ENCODE measurements around the gene BSN.

Gene BSN

DNA sequence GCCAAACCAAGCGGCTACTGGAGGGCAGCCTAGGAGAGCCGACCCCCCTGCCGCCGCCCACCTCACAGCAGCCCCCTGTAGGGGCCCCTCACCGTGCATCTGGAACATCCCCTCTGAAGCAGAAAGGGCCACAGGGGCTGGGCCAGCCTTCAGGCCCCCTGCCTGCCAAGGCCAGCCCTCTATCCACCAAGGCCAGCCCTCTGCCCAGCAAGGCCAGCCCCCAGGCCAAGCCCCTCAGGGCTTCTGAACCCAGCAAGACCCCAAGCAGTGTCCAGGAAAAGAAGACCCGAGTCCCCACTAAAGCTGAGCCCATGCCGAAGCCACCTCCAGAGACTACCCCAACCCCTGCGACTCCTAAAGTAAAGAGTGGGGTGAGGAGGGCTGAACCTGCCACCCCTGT is 96.4 kb downstream of the BSN start:
- Histone ChIP-seq H3K27me3 (ENCODE audit: control insufficient read depth in 2 of 2, insufficient read depth in 2 of 2, low read length in 2 of 2) (no peaks in the 10 kb centered on the region), H3K9ac (ENCODE audit: low read depth in 1 of 2, low read length in 2 of 2) (no peak overlapping the region), H3K9me3 (ENCODE audit: control insufficient read depth in 2 of 2, low read length in 2 of 2) (no peaks in the 10 kb centered on the region), H3K36me3 (ENCODE audit: control insufficient read depth in 2 of 2, insufficient read depth in 2 of 2, low read length in 2 of 2) (no peaks in the 10 kb centered on the region), H3K4me1 (ENCODE audit: control insufficient read depth in 2 of 2, insufficient read depth in 2 of 2, low read length in 2 of 2) (no peaks in the 10 kb centered on the region), H3K4me3 (ENCODE audit: low read length in 2 of 2) (no peak overlapping the region), H3K27ac (ENCODE audit: low read depth in 2 of 2, low read length in 2 of 2) (no peak overlapping the region)

DNA sequence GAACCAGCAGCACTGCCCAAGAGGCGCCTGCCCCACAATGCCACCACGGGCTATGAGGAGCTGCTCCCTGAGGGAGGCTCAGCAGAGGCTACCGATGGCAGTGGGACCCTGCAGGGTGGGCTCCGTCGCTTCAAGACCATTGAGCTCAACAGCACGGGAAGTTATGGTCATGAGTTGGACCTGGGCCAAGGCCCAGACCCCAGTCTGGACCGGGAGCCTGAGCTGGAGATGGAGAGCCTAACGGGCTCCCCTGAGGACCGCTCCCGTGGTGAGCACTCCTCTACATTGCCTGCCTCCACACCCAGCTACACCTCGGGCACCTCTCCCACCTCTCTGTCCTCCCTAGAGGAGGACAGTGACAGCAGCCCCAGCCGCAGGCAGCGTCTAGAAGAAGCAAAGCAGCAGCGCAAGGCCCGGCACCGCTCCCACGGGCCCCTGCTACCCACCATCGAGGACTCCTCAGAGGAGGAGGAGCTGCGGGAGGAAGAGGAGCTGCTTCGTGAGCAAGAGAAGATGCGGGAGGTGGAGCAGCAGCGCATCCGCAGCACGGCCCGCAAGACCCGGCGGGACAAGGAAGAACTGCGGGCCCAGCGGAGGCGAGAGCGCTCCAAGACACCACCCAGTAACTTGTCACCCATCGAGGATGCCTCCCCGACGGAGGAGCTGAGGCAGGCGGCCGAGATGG is 98.1 kb downstream of the BSN start:
- Histone ChIP-seq H3K9ac (ENCODE audit: low read depth in 1 of 2, low read length in 2 of 2) (no peak overlapping the region), H3K27me3 (ENCODE audit: control insufficient read depth in 2 of 2, insufficient read depth in 2 of 2, low read length in 2 of 2) (no peaks in the 10 kb centered on the region), H3K4me3 (ENCODE audit: low read length in 2 of 2) (no peak overlapping the region), H3K36me3 (ENCODE audit: control insufficient read depth in 2 of 2, insufficient read depth in 2 of 2, low read length in 2 of 2) (no peaks in the 10 kb centered on the region), H3K9me3 (ENCODE audit: control insufficient read depth in 2 of 2, low read length in 2 of 2) (no peaks in the 10 kb centered on the region), H3K27ac (ENCODE audit: low read depth in 2 of 2, low read length in 2 of 2) (no peak overlapping the region), H3K4me1 (ENCODE audit: control insufficient read depth in 2 of 2, insufficient read depth in 2 of 2, low read length in 2 of 2) (no peaks in the 10 kb centered on the region)

DNA sequence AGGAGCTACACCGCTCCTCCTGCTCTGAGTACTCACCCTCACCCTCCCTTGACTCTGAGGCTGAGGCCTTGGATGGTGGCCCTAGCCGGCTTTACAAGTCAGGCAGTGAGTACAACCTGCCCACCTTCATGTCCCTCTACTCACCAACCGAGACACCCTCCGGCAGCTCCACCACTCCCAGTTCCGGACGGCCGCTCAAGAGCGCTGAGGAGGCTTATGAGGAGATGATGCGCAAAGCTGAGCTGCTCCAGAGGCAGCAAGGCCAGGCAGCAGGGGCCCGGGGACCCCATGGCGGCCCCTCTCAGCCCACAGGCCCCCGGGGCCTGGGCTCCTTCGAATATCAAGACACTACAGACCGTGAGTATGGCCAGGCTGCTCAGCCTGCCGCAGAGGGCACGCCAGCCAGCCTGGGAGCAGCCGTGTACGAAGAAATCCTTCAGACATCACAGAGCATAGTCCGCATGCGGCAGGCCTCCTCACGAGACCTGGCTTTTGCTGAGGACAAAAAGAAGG is 98.7 kb downstream of the BSN start:
- H3K4me1 ChIP-seq (ENCODE audit: control insufficient read depth in 2 of 2, insufficient read depth in 2 of 2, low read length in 2 of 2) = no peaks in the 10 kb centered on the region
- H3K9me3 ChIP-seq (ENCODE audit: control insufficient read depth in 2 of 2, low read length in 2 of 2) = no peaks in the 10 kb centered on the region
- no peaks in the 10 kb centered on the region for H3K36me3 ChIP-seq (ENCODE audit: control insufficient read depth in 2 of 2, insufficient read depth in 2 of 2, low read length in 2 of 2)
- H3K9ac ChIP-seq (ENCODE audit: low read depth in 1 of 2, low read length in 2 of 2) = no peak overlapping the region
- no peak overlapping the region for H3K27ac ChIP-seq (ENCODE audit: low read depth in 2 of 2, low read length in 2 of 2)
- H3K4me3 ChIP-seq (ENCODE audit: low read length in 2 of 2) = no peak overlapping the region
- no peaks in the 10 kb centered on the region for H3K27me3 ChIP-seq (ENCODE audit: control insufficient read depth in 2 of 2, insufficient read depth in 2 of 2, low read length in 2 of 2)

- no peak overlapping the region for H3K27ac ChIP-seq (ENCODE audit: low read depth in 2 of 2, low read length in 2 of 2)
- no peaks in the 10 kb centered on the region for H3K9me3 ChIP-seq (ENCODE audit: control insufficient read depth in 2 of 2, low read length in 2 of 2)
- H3K36me3 ChIP-seq (ENCODE audit: control insufficient read depth in 2 of 2, insufficient read depth in 2 of 2, low read length in 2 of 2) = no peaks in the 10 kb centered on the region
- no peak overlapping the region for H3K4me3 ChIP-seq (ENCODE audit: low read length in 2 of 2)
- no peaks in the 10 kb centered on the region for H3K27me3 ChIP-seq (ENCODE audit: control insufficient read depth in 2 of 2, insufficient read depth in 2 of 2, low read length in 2 of 2)
- H3K4me1 ChIP-seq (ENCODE audit: control insufficient read depth in 2 of 2, insufficient read depth in 2 of 2, low read length in 2 of 2) = no peaks in the 10 kb centered on the region
- no peak overlapping the region for H3K9ac ChIP-seq (ENCODE audit: low read depth in 1 of 2, low read length in 2 of 2)
Measured at GRCh38 chr3:49653621-49654020, 99.3 kb downstream of the BSN start.

- Histone ChIP-seq H3K27ac (ENCODE audit: low read depth in 2 of 2, low read length in 2 of 2) (no peak overlapping the region), H3K4me3 (ENCODE audit: low read length in 2 of 2) (no peak overlapping the region), H3K36me3 (ENCODE audit: control insufficient read depth in 2 of 2, insufficient read depth in 2 of 2, low read length in 2 of 2) (no peaks in the 10 kb centered on the region), H3K9ac (ENCODE audit: low read depth in 1 of 2, low read length in 2 of 2) (no peak overlapping the region), H3K27me3 (ENCODE audit: control insufficient read depth in 2 of 2, insufficient read depth in 2 of 2, low read length in 2 of 2) (no peaks in the 10 kb centered on the region), H3K4me1 (ENCODE audit: control insufficient read depth in 2 of 2, insufficient read depth in 2 of 2, low read length in 2 of 2) (no peaks in the 10 kb centered on the region), H3K9me3 (ENCODE audit: control insufficient read depth in 2 of 2, low read length in 2 of 2) (no peaks in the 10 kb centered on the region)
Measured at GRCh38 chr3:49654176-49654825, 100.0 kb downstream of the BSN start.

DNA sequence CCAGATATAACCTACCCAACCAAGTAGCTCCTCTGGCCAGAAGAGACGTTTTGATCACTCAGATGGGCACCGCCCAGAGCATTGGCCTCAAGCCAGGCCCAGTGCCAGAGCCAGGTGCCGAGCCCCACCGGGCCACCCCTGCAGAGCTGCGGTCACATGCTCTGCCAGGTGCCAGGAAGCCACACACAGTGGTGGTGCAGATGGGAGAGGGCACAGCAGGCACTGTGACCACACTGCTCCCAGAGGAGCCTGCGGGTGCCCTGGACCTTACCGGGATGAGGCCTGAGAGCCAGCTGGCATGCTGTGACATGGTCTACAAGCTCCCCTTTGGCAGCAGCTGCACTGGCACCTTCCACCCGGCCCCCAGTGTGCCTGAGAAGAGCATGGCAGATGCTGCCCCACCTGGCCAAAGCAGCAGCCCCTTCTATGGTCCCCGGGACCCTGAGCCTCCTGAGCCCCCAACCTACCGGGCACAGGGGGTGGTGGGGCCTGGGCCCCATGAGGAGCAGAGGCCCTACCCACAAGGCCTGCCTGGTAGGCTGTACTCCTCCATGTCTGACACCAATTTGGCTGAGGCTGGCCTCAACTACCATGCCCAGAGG is 100.8 kb downstream of the BSN start:
- Histone ChIP-seq H3K36me3 (ENCODE audit: control insufficient read depth in 2 of 2, insufficient read depth in 2 of 2, low read length in 2 of 2) (no peaks in the 10 kb centered on the region), H3K4me1 (ENCODE audit: control insufficient read depth in 2 of 2, insufficient read depth in 2 of 2, low read length in 2 of 2) (no peaks in the 10 kb centered on the region), H3K27ac (ENCODE audit: low read depth in 2 of 2, low read length in 2 of 2) (no peak overlapping the region), H3K9ac (ENCODE audit: low read depth in 1 of 2, low read length in 2 of 2) (no peak overlapping the region), H3K4me3 (ENCODE audit: low read length in 2 of 2) (no peak overlapping the region), H3K27me3 (ENCODE audit: control insufficient read depth in 2 of 2, insufficient read depth in 2 of 2, low read length in 2 of 2) (no peaks in the 10 kb centered on the region), H3K9me3 (ENCODE audit: control insufficient read depth in 2 of 2, low read length in 2 of 2) (no peaks in the 10 kb centered on the region)

- Histone ChIP-seq H3K4me1 (ENCODE audit: control insufficient read depth in 2 of 2, insufficient read depth in 2 of 2, low read length in 2 of 2) (no peaks in the 10 kb centered on the region), H3K4me3 (ENCODE audit: low read length in 2 of 2) (no peak overlapping the region), H3K9ac (ENCODE audit: low read depth in 1 of 2, low read length in 2 of 2) (no peak overlapping the region), H3K9me3 (ENCODE audit: control insufficient read depth in 2 of 2, low read length in 2 of 2) (no peaks in the 10 kb centered on the region), H3K27me3 (ENCODE audit: control insufficient read depth in 2 of 2, insufficient read depth in 2 of 2, low read length in 2 of 2) (no peaks in the 10 kb centered on the region), H3K36me3 (ENCODE audit: control insufficient read depth in 2 of 2, insufficient read depth in 2 of 2, low read length in 2 of 2) (no peaks in the 10 kb centered on the region), H3K27ac (ENCODE audit: low read depth in 2 of 2, low read length in 2 of 2) (no peak overlapping the region)
Measured at GRCh38 chr3:49655731-49656285, 101.5 kb downstream of the BSN start.

DNA sequence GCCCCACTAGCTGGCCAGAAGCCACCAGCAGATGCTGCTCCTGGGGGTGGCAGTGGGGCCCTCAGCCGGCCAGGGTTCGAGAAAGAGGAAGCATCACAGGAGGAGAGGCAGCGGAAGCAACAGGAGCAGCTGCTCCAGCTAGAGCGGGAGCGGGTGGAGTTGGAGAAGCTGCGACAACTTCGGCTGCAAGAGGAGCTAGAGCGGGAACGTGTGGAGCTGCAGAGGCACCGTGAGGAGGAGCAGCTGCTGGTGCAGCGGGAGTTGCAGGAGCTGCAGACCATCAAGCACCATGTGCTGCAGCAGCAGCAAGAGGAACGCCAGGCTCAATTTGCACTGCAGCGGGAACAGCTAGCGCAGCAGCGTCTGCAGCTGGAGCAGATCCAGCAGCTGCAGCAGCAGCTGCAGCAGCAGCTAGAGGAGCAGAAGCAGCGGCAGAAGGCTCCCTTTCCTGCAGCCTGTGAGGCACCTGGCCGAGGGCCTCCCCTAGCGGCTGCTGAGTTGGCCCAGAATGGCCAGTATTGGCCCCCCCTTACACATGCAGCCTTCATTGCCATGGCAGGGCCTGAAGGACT is 102.3 kb downstream of the BSN start:
- Histone ChIP-seq H3K4me3 (ENCODE audit: low read length in 2 of 2) (no peak overlapping the region), H3K27ac (ENCODE audit: low read depth in 2 of 2, low read length in 2 of 2) (no peak overlapping the region), H3K4me1 (ENCODE audit: control insufficient read depth in 2 of 2, insufficient read depth in 2 of 2, low read length in 2 of 2) (no peaks in the 10 kb centered on the region), H3K27me3 (ENCODE audit: control insufficient read depth in 2 of 2, insufficient read depth in 2 of 2, low read length in 2 of 2) (no peaks in the 10 kb centered on the region), H3K9ac (ENCODE audit: low read depth in 1 of 2, low read length in 2 of 2) (no peak overlapping the region), H3K36me3 (ENCODE audit: control insufficient read depth in 2 of 2, insufficient read depth in 2 of 2, low read length in 2 of 2) (no peaks in the 10 kb centered on the region), H3K9me3 (ENCODE audit: control insufficient read depth in 2 of 2, low read length in 2 of 2) (no peaks in the 10 kb centered on the region)

GRCh38 chr3:49657208-49657915 is 103.1 kb downstream of the BSN start:
- H3K27me3 ChIP-seq (ENCODE audit: control insufficient read depth in 2 of 2, insufficient read depth in 2 of 2, low read length in 2 of 2) = no peaks in the 10 kb centered on the region
- no peak overlapping the region for H3K27ac ChIP-seq (ENCODE audit: low read depth in 2 of 2, low read length in 2 of 2)
- H3K9me3 ChIP-seq (ENCODE audit: control insufficient read depth in 2 of 2, low read length in 2 of 2) = no peaks in the 10 kb centered on the region
- no peaks in the 10 kb centered on the region for H3K4me1 ChIP-seq (ENCODE audit: control insufficient read depth in 2 of 2, insufficient read depth in 2 of 2, low read length in 2 of 2)
- no peak overlapping the region for H3K4me3 ChIP-seq (ENCODE audit: low read length in 2 of 2)
- no peak overlapping the region for H3K9ac ChIP-seq (ENCODE audit: low read depth in 1 of 2, low read length in 2 of 2)
- H3K36me3 ChIP-seq (ENCODE audit: control insufficient read depth in 2 of 2, insufficient read depth in 2 of 2, low read length in 2 of 2) = no peaks in the 10 kb centered on the region

Measured in mucosa of rectum (tissue), 2 donors.